Subcutaneous abdominal adipose tissue (tissue), 5 donors: ENCODE results near the gene PMEPA1.

Experiments
- H3K27ac ChIP-seq: one replicate; pipeline ENCODE4 v1.7.0; 2013; ENCODE audit warnings: low read depth, mild to moderate bottlenecking, inconsistent platforms, low read length, moderate library complexity
- H3K27me3 ChIP-seq, 5 donors: one replicate each; pipeline ENCODE4 v1.7.0; 2013; ENCODE audit warnings: low read length in 5 of 5, inconsistent platforms in 1 of 5; ENCODE audit not compliant: control insufficient read depth in 5 of 5, insufficient read depth in 4 of 5
- H3K36me3 ChIP-seq, 5 donors: one replicate each; pipeline ENCODE4 v1.7.0; 2013; ENCODE audit warnings: low read length in 5 of 5; ENCODE audit not compliant: control insufficient read depth in 5 of 5, insufficient read depth in 5 of 5
- H3K4me1 ChIP-seq, 5 donors: one replicate each; pipeline ENCODE4 v1.7.0; 2013; ENCODE audit warnings: low read length in 5 of 5, mild to moderate bottlenecking in 3 of 5, moderate library complexity in 1 of 5; ENCODE audit not compliant: control insufficient read depth in 5 of 5, insufficient read depth in 5 of 5
- H3K4me3 ChIP-seq, 5 donors: one replicate each; pipeline ENCODE4 v1.7.0; 2013; ENCODE audit warnings: low read length in 5 of 5, low read depth in 1 of 5
- H3K9ac ChIP-seq, 5 donors: one replicate each; pipeline ENCODE4 v1.7.0; 2013; ENCODE audit warnings: low read length in 5 of 5, mild to moderate bottlenecking in 4 of 5, moderate library complexity in 3 of 5
- H3K9me3 ChIP-seq, 5 donors: one replicate each; pipeline ENCODE4 v1.7.0; 2013; ENCODE audit warnings: low read length in 5 of 5; ENCODE audit not compliant: control insufficient read depth in 5 of 5
- donor health status: healthy.
- donor health status: healthy.
- donor health status: healthy.
- donor health status: healthy.
- donor health status: healthy.

PMEPA1 gene

DNA sequence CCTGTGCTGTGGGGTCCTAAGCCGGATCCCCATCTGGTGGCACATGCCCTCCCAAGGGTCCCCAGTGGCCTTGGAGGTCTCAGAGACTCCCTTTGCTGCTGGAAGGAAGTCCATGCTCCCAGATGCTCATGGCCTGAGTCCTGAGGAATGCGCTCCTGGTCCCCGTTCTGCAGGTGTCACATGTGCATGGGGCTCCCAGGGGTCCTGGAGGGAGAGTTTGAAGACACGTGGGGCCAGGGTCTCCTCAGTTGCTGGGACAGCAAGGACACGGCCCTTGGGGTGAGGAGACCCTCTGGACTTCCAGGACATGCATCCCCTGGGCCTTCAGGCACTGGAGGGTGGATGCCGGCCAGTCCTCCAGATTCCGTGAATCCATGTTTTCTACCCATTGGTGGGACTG is 101.3 kb downstream of the PMEPA1 start:
- Histone ChIP-seq H3K4me1 (peaks cover 0 to 18% (median 12%) of the 10 kb centered on the region in 5 donors), H3K27me3 (peaks cover 0 to 4% (median 0%) of the 10 kb centered on the region in 5 donors), H3K4me3 (no peak overlapping the region), H3K9ac (no peak overlapping the region), H3K27ac (no peak overlapping the region), H3K36me3 (no peaks in the 10 kb centered on the region), H3K9me3 (no peaks in the 10 kb centered on the region)

DNA sequence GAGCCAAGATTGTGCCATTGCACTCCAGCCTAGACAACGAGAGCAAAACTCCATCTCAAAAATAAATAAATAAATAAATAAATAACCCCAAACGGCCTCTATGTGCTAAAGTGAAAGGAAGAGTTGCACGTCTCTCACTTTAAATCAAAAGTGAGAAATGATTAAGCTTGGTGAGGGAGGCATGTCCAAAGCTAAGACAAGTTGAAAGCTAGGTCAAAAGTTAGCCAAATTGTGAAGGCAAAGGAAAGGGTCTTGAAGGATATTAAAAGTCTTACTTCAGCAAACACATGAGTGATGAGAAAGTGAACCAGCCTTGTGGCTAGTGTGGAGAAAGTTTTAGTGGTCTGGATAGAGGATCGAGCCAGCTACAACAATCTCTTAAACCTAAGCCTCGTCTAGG is 103.9 kb downstream of the PMEPA1 start:
- Histone ChIP-seq H3K27me3 (peaks cover 0 to 5% (median 2%) of the 10 kb centered on the region in 5 donors), H3K27ac (no peak overlapping the region), H3K9me3 (no peaks in the 10 kb centered on the region), H3K9ac (no peak overlapping the region), H3K4me1 (peaks cover 0 to 15% (median 12%) of the 10 kb centered on the region in 5 donors), H3K4me3 (no peak overlapping the region), H3K36me3 (no peaks in the 10 kb centered on the region)

DNA sequence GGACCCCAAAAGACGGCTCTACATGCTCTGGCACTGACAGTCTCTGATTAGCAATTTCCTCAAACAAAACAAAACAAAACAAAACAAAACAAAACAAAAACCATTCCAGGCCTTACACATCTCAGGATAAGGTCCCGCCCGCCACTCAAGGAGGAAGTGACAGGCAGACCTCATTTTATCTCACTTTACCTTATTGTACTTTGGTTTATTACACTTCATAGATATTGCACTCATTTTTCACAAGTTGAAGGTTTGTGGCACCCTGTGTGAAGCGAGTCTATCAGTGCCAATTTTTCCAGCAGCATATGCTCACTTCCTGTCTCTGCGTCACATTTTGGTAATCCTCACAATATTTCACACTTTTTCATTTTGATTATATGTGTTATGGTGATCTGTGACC is 104.8 kb downstream of the PMEPA1 start:
- peaks cover 0 to 9% (median 2%) of the 10 kb centered on the region in 5 donors for H3K27me3 ChIP-seq
- no peaks in the 10 kb centered on the region for H3K36me3 ChIP-seq
- H3K27ac ChIP-seq, result no peak overlapping the region
- no peaks in the 10 kb centered on the region for H3K9me3 ChIP-seq
- H3K9ac ChIP-seq, result no peak overlapping the region
- H3K4me1 ChIP-seq, result peaks cover 0 to 8% (median 7%) of the 10 kb centered on the region in 5 donors
- no peak overlapping the region for H3K4me3 ChIP-seq

DNA sequence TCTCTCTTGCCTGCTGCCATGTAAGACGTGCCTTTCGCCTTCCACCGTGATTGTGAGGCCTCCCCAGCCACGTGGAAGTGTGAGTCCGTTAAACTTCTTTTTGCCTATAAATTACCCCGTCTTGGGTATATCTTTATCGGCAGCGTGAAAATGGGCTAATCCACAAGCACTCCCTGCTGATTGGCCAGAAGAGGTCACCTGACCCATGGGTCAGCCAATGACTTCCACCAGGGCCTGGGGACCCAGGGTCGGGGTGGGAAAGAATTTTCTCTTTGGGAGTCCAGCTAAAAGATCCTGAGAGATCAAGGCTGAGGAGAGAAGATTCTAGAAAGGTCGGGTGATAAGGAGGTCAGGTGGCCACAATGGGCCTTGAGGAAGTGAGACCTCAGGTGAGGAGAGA is 106.7 kb downstream of the PMEPA1 start:
- Histone ChIP-seq H3K27me3 (peaks cover 0 to 4% (median 0%) of the 10 kb centered on the region in 5 donors), H3K9ac (no peak overlapping the region), H3K36me3 (no peaks in the 10 kb centered on the region), H3K27ac (no peak overlapping the region), H3K4me1 (no peaks in the 10 kb centered on the region), H3K9me3 (no peaks in the 10 kb centered on the region), H3K4me3 (no peak overlapping the region)

DNA sequence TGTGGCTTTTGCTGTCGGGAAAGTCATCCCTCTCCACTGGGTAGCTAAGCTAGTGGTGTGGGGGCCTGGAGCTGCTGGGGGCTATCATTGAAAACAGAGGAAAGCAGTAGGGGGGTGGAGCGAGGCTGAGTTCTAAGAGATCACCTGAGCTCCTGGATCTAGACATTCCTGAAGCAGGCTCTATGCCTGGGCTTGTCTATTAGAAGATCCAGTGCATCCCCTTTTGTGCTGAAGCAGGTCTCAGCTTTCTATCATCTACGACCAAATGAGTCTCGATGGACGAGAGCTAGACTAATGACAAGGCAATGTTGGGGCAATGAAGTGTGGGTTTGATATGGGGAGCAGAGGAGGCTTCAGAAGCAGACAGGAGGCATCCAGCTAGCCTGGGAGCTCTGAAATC is 108.1 kb downstream of the PMEPA1 start:
- H3K27ac ChIP-seq, result no peak overlapping the region
- H3K9me3 ChIP-seq, result no peaks in the 10 kb centered on the region
- no peak overlapping the region for H3K4me3 ChIP-seq
- peaks cover 0 to 6% (median 5%) of the 10 kb centered on the region in 5 donors for H3K4me1 ChIP-seq
- H3K27me3 ChIP-seq, result peaks cover 0 to 4% (median 0%) of the 10 kb centered on the region in 5 donors
- H3K9ac ChIP-seq, result no peak overlapping the region
- H3K36me3 ChIP-seq, result no peaks in the 10 kb centered on the region

DNA sequence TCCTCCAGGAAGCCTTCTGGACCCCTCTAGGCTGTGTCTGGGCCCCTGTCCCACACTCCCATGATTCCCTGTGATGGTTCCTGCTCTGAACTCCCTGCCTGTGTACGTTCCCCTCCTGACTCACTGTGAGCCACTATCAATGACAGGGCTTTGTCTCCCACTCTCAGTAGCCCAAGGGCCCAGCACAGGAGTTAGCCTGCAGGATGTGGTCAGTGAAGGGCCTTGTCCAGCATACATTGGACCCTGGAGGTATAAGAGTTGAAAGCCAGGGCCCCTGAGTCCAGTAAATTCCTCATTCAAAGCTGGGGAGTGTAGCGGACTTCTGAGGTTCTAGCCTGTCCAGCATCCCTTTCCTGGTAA is 108.6 kb downstream of the PMEPA1 start:
- no peaks in the 10 kb centered on the region for H3K36me3 ChIP-seq
- H3K4me1 ChIP-seq, result peaks cover 0 to 8% (median 6%) of the 10 kb centered on the region in 5 donors
- H3K9ac ChIP-seq, result no peak overlapping the region
- H3K9me3 ChIP-seq, result no peaks in the 10 kb centered on the region
- peaks cover 0 to 4% (median 0%) of the 10 kb centered on the region in 5 donors for H3K27me3 ChIP-seq
- H3K27ac ChIP-seq, result no peak overlapping the region
- no peak overlapping the region for H3K4me3 ChIP-seq

DNA sequence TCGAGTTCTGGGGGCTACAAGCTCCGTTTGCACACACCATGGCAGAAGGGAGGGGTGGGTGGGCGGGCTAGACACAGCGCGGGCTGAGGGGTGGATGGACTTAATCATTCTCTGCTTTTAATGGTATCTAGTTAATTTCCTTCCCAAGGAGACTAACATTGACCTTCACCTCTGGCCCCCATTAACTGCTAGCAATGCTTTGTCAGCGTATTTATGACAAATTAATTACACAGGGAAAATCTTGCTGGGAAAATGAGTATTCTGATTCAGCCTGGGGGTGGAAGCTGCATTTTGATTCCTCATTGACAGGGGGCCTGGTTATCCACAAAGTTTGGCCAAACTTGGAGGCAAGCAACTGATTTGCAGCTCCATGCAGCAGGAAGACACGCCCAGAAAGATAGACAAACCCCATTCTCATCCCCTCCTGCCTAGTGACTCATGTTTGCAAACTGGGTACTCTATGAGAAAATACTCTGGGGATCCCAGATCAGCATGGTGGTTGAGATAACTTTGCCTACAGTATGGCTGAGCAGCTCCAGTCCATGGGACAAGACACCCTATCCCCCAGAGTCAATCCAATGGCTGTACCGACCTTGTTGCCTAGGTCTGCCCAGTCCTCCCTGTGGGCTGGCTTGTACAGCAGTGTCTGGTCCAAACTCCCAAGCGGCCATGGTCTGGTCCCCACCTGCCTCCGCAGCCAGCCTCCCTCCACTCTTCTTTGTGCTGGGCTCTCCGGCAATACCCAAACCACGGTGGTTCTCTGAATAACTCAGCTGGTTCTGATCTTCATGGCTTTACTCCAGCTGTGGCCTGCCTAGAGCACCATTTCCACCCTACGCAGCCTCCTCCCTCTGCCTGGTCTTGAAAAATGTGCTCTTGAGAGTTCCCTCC is 109.2 kb downstream of the PMEPA1 start:
- Histone ChIP-seq H3K4me1 (peaks cover 0 to 8% (median 6%) of the 10 kb centered on the region in 5 donors), H3K27me3 (peaks cover 0 to 4% (median 0%) of the 10 kb centered on the region in 5 donors), H3K4me3 (no peak overlapping the region), H3K9ac (no peak overlapping the region), H3K27ac (no peak overlapping the region), H3K9me3 (no peaks in the 10 kb centered on the region), H3K36me3 (no peaks in the 10 kb centered on the region)

DNA sequence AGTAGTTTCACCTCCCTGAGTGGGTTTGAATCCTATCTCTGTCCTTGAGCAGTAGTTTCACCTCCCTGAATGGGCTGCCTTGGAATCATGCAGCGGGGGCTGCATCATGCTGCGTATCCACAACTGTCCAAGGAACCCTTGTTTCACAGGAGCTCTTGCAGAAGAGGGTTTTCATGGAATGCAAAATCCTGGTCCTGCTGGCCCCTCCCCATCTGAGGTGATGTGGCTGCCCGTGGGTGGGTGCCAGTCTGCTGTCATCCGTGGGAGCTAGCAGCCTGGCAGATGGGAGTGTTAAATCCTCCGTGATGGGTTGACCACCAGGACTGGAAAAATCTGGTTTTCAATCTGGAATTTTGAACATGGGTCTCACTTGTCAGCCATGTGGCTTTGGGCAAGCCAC is 111.3 kb downstream of the PMEPA1 start:
- H3K4me3 ChIP-seq, result no peak overlapping the region
- H3K27me3 ChIP-seq, result peaks cover 0 to 4% (median 0%) of the 10 kb centered on the region in 5 donors

More for the DNA sequence above, 111.3 kb downstream of the PMEPA1 start:
- Histone ChIP-seq H3K27ac (no peak overlapping the region), H3K36me3 (no peaks in the 10 kb centered on the region), H3K9ac (no peak overlapping the region), H3K9me3 (no peaks in the 10 kb centered on the region), H3K4me1 (peaks cover 0 to 17% (median 14%) of the 10 kb centered on the region in 5 donors)
